Stimulated activated CD4-positive, alpha-beta T cell treated with anti-CD3 and anti-CD28 coated beads, Interleukin-1b, Interleukin-23, amount 100 ng/mL, for 4 hours (primary cell): ENCODE measurements around the gene ZNF10.

Experiments used
- DNase-seq, 2 donors: peaks; one replicate each; pipeline ENCODE4 v3.0.0-alpha.2; 2020; ENCODE audit warnings: low read depth in 2 of 2

Gene ZNF10

DNA sequence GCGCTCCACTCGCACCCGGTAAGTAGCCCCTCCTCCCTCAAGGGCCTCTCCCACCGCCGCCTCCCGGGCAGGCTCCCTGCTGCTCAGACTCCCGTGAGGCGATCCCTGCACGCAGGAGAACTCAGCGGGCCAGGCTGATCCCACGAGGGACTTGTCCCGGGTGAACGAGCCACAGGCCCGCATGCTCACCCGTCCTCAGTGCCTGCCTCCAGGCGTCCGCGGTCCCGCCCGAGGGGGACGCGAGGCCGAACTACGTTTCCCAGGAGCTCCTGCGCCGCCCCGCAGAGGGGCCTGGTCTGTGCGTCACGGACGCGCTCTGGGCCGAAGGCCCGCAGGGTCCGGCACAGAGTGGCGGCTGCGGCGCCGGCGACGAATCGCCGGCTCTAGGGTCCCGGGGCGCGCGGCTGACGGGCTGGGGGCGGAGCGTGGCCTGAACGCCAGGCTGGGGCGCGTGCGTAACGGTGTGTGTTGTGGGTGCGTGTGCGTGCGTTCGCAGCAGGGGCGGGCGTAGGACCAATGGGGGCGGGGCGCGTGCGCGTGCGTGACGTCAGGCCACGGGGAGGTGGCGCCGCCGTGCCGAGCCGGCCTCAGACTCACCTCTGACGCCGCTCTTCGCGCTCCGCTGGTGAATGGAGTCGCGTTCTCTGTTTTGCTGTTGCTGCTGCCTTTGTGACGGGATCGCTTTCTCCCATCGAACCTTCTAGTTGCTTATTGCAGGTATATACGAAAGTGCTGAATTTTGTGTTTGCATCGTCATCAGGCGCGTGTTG is at the start of gene ZNF10, which contains the start of gene ZNF891:
Gene ZNF10 (plus strand): TSS at position 590 of the 770 bp plus-strand sequence. CDS start 13,866 bp downstream, outside the sequence.
Gene ZNF891 (minus strand): TSS at position 237 of the 770 bp plus-strand sequence. CDS start 8,356 bp downstream, outside the sequence.
- peak; percentile 96 to 98 for DNase-seq

DNA sequence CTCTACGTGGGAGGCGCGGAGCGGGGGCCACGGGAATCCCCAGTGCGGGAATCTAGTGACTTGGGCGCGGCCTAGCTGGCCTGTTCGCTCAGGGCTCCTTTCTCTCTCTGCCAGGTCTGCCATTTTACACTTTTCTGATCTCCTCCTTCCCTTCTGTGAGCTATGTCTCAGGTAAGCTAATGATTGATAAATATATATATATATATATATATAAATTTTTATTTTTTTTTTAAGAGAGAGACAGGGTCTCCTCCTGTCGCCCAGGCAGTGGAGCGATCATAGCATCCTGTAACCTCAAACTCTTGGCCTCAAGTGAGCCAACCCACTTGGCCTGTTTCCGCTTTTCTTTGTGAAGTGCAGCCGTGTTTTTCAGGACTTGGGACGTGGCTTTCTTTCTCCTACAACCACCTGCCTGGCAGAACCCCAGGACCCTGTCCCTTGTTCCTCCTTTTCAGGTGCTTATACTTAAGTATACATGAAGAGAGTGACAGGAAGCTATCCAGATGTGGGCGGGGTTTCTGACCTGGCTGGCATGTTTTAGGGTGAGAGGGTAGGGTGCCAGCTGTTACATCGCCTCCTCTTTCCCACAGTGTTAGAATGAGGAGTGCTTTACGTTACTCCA is 49.2 kb upstream of the ZNF10 start:
- DNase-seq = peak in 1 of 2 donors; percentile 62

GRCh38 chr12:133083345-133083744 is 47.1 kb upstream of the ZNF10 start:
- DNase-seq = no peak

DNA sequence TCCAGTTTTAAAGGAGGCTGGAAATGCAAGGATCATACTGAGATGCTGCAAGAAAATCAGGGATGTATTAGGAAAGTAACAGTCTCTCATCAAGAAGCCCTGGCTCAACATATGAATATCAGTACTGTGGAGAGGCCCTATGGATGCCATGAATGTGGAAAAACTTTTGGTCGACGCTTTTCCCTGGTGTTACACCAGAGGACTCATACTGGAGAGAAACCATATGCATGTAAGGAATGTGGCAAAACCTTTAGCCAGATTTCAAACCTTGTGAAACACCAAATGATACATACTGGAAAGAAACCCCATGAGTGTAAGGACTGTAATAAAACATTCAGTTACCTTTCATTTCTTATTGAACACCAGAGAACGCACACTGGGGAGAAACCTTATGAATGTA is 24.8 kb upstream of the ZNF10 start:
- no peak for DNase-seq

GRCh38 chr12:133106253-133106652 is 24.2 kb upstream of the ZNF10 start:
- DNase-seq = no peak

- no peak for DNase-seq
Measured at GRCh38 chr12:133107121-133107520, 23.3 kb upstream of the ZNF10 start.

DNA sequence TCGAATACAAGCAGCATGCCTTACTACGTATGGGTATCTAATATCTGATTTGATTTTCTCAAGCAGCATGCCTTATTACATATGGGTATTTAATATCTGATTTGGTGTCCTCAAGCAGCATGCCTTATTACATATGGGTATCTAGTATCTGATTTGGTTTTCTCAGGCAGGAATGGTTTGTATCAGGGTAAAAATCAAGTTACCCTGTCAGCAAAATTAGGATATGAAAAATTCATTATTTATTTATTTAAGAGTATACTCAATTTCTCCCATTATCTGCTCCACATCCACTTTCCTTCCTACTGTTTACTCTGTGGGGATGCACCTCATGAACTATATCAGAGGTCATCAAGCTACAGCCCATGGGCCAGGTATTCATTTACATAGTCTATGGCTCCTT is 22.3 kb upstream of the ZNF10 start:
- DNase-seq = no peak

DNA sequence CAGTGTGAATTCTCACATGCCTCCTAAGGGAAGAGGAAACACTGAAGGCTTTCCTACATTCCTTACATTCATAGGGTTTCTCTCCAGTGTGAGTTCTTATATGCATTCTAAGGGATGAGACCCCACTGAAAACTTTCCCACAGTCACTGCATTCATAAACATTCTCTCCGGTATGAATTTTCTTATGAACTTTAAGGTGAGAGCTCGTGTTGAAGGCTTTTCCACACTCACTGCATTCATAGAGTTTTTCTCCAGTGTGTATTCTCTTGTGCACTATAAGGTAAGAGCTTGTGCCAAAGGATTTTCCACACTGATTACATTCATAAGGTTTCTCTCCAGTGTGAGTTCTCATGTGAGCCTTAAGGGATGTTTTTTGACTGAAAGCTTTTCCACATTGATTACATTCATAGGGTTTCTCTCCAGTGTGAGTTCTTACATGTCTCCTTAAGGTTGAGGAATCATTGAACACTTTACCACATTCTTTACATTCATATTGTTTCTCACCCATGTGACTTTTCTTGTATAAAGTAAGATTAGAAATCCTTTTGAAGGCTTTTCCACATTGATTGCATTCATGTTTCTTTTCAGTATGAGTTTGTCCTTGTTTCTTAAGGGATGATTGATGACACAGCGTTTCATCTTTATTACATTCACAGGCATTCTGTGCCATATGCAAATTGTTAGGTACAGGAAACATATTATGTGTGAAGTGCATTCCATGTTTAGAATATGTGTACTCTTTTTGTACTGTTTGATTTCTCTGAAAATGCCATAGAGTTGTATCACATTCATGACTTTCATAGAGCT is 9.8 kb upstream of the ZNF10 start:
- no peak for DNase-seq

- no peak for DNase-seq
Measured at GRCh38 chr12:133124674-133125073, 5.8 kb upstream of the ZNF10 start.

DNA sequence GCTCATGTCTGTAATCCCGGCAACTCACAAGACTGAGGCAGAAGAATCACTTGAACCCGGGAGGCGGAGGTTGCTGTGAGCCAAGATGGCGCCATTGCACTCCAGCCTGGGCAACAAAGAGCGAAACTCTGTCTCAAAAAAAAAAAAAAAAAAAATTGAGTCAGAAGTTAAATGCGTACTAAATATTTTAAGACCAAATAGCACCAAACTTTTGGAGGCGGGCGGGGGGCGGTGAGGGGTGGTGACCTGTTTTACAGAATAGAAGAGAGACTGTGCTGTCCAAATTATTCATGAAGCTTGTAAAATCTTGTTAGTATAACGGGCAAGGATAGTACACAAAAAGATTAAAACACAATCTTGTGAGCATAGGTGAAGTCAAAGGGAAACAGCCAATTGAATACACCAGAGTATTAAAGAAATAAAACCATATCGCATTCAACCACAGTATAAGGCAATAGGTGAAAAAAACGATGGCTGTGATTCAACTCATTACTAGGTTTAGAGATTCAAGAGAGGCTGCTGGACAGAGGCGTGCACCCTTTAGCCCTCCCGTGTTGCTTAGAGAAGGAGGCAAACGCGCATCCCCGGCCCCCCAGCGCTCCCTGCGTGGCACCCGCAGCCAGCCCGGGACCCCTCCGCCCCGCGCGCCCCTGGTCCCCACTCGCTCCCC is 924 bp upstream of the ZNF10 start:
- no peak for DNase-seq

- no peak for DNase-seq
Measured at GRCh38 chr12:133130808-133131128, 341 bp downstream of the ZNF10 start.

DNA sequence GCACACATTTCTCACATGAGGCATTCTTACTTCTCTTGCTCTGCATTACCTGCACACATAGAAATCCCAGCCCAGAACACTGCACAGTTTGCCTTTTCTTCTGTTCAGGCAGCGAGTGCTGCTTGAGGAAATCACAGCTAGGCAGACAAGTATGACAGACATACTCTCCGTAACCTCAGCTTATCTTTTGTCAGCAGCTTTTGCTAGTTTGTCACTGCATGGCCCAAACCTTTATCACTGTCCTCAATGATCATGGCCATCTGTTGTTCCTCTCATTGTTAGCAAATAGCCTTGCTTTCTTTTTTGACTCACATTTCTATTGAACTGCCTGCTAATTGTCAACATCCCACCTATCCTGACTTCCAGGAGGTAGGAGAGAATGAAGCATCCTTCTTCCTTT is 5.3 kb downstream of the ZNF10 start:
- no peak for DNase-seq

GRCh38 chr12:133145981-133146380 is 15.6 kb downstream of the ZNF10 start:
- no peak for DNase-seq

GRCh38 chr12:133156125-133156690 is 25.8 kb downstream of the ZNF10 start:
- no peak for DNase-seq

- DNase-seq = no peak
Measured at GRCh38 chr12:133165776-133166175, 35.3 kb downstream of the ZNF10 start.

DNA sequence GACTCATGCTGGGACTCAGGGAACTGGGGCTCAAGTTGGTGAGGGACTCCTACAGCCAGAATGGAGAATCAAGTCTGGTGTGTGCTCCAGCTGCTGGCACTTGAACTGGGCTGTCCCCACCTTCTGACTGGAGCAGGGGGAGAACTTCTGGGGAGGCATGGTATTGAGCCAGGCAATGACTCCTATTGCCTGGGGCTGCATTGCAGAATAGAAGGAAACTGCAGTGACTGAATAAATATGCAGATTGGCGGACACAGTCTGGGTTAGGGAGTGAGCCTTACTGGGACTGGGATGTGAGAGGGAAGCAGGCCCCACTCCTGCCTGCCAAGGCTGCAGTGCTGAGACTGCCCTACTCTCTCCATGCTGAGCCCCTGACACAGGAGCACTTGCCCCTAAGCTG is 42.1 kb downstream of the ZNF10 start:
- DNase-seq = no peak

GRCh38 chr12:133174901-133175300 is 44.5 kb downstream of the ZNF10 start:
- no peak for DNase-seq

DNA sequence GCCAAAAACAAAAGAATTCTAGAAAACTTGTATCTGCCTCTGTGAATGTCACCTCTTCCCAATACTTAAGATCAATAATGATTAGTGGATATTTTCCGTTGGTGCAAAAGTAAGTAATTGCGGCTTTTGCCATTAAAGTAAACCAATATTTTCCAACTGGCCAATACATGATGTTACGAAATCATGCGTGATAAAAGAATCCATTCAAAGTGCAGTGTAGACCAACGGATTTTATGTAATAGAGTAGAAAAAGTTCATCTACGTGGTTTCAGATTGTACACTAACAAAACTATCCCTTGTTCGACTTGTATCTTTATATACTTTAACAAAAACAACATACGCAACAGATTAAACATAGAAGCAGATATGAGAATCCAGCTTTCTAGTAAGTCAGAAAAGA is 50.2 kb downstream of the ZNF10 start:
- no peak for DNase-seq

DNA sequence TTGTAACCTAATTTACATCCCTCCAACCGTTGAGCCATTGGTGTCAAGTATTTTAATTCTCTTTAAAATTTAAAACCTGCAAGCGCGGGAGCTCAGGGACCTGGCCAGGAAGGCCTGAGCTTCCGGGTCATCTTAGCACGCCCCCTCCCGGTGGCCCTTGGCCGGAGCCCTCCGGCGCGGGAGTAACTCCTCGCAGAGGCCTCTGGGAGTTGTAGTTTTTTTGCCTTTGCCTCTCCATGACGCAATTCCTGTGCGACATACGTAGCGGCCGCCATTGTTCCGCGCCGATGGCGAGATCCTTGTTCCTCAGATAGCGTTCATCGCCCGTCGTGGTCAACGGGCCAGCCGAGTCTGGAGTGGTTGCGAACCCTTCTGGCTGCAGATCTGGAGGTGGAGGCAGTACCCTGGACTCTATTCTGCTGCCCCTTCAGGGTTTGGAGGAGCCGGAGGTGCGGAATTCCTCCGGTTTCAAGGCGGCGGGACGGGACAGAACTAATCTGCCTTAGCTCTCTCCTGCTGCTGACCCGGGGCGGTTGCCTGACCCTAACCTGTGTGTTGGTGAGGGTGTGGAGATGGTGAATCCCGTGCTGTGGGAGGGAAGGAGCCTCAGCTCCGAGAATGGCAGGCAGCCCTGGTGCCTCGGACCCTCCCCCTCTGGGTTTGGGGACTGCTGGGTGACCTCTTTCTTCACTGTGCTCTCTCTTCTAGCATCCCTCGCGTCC is 51.0 kb downstream of the ZNF10 start, which contains the start of gene ZNF268:
Gene ZNF268 (plus strand): TSS at position 258 of the 722 bp plus-strand sequence. CDS start 503 bp downstream, outside the sequence.
- peak; percentile 83 for DNase-seq

DNA sequence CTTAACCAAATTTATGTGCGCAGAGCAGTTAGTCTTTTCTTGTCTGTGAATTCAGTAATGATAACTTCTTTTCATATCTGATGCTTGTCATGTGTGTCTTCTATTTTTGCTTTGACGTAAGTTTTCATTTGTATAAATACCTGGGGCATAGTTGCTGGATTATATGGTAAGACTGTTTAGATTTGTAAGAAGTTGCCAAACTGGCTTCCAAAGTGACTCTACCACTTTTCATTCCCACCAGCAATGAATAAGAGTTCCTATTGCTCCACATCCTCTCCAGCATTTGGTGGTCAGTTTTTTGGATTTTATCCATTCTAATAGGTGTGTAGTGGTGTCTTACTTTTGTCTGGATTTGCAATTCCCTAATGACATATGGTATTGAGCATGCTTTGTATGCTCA is 59.7 kb downstream of the ZNF10 start:
- no peak for DNase-seq

DNA sequence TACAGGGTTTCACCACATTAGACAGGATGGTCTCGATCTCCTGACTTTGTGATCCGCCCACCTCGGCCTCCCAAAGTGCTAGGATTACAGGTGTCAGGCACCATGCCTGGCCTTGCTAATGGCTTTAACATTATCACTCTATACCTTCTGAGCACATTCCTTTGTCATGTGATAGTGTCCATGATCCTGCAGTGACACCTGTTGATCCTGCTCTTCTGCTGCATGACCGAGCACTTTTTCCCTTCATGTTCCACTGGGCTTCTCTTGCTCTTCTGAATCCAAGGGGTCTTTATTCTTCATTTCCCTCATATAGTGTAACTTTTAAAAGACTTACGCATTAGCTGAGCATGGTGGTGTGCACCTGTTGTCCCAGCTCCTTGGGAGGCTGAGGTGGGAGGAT is 62.4 kb downstream of the ZNF10 start:
- no peak for DNase-seq
